Effector memory CD8-positive, alpha-beta T cell (primary cell): ENCODE results near the gene DYRK1B.

Source experiments
- ATAC-seq: fragments of 150-1000 bp; cut with Tn5 transposase; replicated peaks from 2 replicates; pipeline ENCODE4 v1.10.0; 2021; ENCODE audit warnings: mild to moderate bottlenecking, moderate library complexity
- DNase-seq, 3 experiments: peaks; one replicate each; pipeline ENCODE4 v3.0.0; 2021
- H3K27ac Mint-ChIP-seq, 2 donors: one replicate each; pipeline ENCODE4 v1.8.0; 2022; ENCODE audit warnings: mild to moderate bottlenecking in 2 of 2, mixed read lengths in 2 of 2, moderate library complexity in 2 of 2
- H3K27me3 Mint-ChIP-seq, 2 donors: one replicate each; pipeline ENCODE4 v1.8.0; 2022; ENCODE audit warnings: mixed read lengths in 2 of 2
- H3K36me3 Mint-ChIP-seq: one replicate; pipeline ENCODE4 v1.8.0; 2022; ENCODE audit warnings: mild to moderate bottlenecking, moderate library complexity, mixed read lengths; ENCODE audit not compliant: insufficient read depth
- H3K4me1 Mint-ChIP-seq, 2 donors: one replicate each; pipeline ENCODE4 v1.8.0; 2022; ENCODE audit warnings: low read depth in 2 of 2, mixed read lengths in 2 of 2
- H3K4me3 Mint-ChIP-seq, 2 donors: one replicate each; pipeline ENCODE4 v1.8.0; 2022; ENCODE audit warnings: mild to moderate bottlenecking in 2 of 2, mixed read lengths in 2 of 2, moderate library complexity in 2 of 2
- H3K9me3 Mint-ChIP-seq, 2 donors: one replicate each; pipeline ENCODE4 v1.8.0; 2022; ENCODE audit warnings: mixed read lengths in 2 of 2

DYRK1B gene

GRCh38 chr19:39846678-39847486, 12.9 kb upstream of the DYRK1B start:
- peak overlapping the region; percentile 88 to 89 for H3K4me3 Mint-ChIP-seq
- H3K27me3 Mint-ChIP-seq, result peaks cover 0 to 4% of the 10 kb centered on the region in 2 donors
- peak overlapping the region; percentile 95 to 96 for H3K27ac Mint-ChIP-seq

DNA sequence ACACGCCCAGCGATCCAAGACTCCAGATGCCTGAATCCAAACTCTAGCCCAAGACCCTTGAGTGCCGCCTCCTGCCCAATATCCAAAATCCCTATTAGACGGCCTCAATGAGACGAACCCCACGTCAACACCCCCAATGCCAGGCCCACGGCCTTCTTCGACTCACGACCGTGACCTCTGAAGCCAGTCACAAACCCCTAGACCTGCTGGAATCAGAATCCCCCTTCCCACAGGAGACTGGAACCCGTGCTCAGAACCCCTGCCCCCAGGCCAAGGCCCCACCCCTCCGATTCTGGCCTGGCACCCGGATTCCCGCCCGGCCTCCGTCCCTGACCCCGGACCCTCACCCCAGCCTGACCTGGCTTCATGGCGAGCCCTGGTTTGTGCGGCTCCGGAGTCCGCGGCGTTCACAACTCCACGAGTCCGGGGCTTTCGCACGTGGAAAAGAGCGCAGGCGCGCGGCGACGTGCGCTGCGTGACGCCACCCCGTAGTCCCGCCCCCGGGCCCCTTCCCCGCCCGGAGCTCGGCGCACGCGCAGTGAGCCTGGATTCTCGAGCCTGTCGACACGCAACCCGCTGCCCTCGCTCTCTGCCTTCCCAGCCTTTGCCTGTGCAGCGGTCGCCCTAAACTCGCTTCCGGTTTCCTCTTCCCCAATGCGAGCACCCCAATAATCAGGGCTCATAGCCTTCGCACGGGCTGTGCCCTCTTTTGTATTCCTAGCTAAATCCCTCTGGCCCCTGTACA, 12.1 kb upstream of the DYRK1B start, which contains the start of gene FBL:
TSS of gene FBL (minus strand) at position 447 of the 745 bp plus-strand sequence. CDS start at position 368, 79 bp downstream.
- H3K4me3 Mint-ChIP-seq, result peak within 1 kb of the TSS; percentile 88 to 89
- no peaks in the 10 kb centered on the region for H3K27me3 Mint-ChIP-seq
- H3K9me3 Mint-ChIP-seq, result no peaks in the 10 kb centered on the region
- ATAC-seq, result peak; percentile 90
- H3K36me3 Mint-ChIP-seq, result peaks cover 11% of the 10 kb centered on the region
- H3K4me1 Mint-ChIP-seq, result peaks cover 39 to 45% of the 10 kb centered on the region in 2 donors
- peak; percentile 97 for DNase-seq
- peak within 1 kb of the TSS; percentile 95 to 96 for H3K27ac Mint-ChIP-seq

More at GRCh38 chr19:39846678-39847486, 12.9 kb upstream of the DYRK1B start:
- ATAC-seq, result no peak
- Mint-ChIP-seq H3K4me1 (peaks cover 38 to 45% of the 10 kb centered on the region in 2 donors), H3K9me3 (no peaks in the 10 kb centered on the region), H3K36me3 (peaks cover 11% of the 10 kb centered on the region)
- no peak for DNase-seq

GRCh38 chr19:39845584-39845932, 11.6 kb upstream of the DYRK1B start:
- Mint-ChIP-seq H3K36me3 (peaks cover 11% of the 10 kb centered on the region), H3K4me1 (peaks cover 40 to 45% of the 10 kb centered on the region in 2 donors), H3K4me3 (peak overlapping the region; percentile 88 to 89), H3K27me3 (no peaks in the 10 kb centered on the region), H3K9me3 (no peaks in the 10 kb centered on the region), H3K27ac (peak overlapping the region; percentile 95 to 96)
- no peak for ATAC-seq
- DNase-seq, result no peak

DNA sequence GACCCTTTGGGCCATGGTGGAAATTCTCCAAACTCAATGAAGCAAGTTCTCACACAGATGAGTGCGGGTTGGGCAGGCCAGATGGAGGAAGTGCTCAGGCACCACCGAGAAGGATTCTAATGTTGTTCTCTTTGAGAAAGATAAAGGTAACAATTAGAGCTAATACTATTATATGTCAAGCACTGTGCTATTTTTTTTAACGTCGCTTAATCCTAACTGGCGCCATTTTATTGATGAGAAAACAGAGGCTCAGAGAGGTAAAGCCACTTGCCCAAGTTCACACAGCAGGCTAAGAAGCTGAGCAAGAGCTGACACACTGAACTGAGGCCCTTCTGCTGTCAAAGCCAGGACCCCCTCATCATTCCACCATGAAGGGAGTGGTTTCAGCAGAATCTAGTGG, 11.2 kb upstream of the DYRK1B start:
- DNase-seq, result no peak
- peaks cover 42 to 45% of the 10 kb centered on the region in 2 donors for H3K4me1 Mint-ChIP-seq
- no peaks in the 10 kb centered on the region for H3K9me3 Mint-ChIP-seq
- H3K36me3 Mint-ChIP-seq, result peaks cover 11% of the 10 kb centered on the region
- no peak for ATAC-seq
- peak overlapping the region; percentile 95 to 96 for H3K27ac Mint-ChIP-seq
- no peaks in the 10 kb centered on the region for H3K27me3 Mint-ChIP-seq
- H3K4me3 Mint-ChIP-seq, result peak overlapping the region; percentile 88 to 89

DNA sequence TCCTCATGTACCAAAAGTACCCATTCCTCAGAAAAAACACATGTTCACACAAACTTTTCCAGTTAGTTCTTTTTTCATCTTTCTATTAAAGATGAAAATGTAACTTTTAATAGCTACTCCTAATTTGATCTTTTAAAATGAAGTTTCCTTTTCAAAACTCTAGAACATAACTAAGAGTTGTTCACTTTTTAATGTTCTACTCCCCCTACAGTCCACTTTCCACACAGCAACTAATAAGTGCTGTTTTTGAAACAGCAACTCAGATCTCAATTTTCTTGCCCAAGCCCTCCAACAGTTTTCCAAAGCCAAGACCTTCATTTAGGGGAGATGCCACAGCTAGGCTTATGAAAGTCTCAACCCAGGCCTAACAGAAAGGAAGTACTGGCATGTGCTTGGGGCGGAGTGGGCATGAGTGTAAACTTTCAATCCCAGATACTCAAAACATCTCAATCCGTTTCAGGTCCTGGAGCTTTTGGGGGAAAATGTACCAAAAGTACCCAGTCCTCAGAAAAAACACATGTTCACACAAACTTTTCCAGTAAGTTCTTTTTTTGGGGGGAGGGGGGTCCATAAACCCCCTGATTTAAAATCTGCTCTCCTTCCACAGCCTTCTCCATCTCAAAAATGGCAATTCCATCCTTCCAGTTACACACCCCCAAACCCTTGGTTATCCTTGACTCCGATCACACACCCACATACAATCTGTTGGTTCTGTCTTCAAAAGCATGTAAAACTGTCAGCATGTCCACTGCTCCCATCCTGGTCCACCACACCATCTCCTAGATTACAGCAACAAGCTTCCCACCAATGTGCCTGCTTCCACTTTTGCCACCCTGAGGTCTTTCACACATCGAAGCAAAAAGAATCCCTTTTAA, 10.2 kb upstream of the DYRK1B start:
- Mint-ChIP-seq H3K36me3 (peaks cover 11% of the 10 kb centered on the region), H3K4me3 (peak overlapping the region; percentile 88 to 89), H3K27me3 (no peaks in the 10 kb centered on the region), H3K4me1 (peaks cover 45 to 46% of the 10 kb centered on the region in 2 donors), H3K27ac (peak overlapping the region; percentile 95 to 96), H3K9me3 (no peaks in the 10 kb centered on the region)
- ATAC-seq, result no peak
- DNase-seq, result peak; percentile 44 to 58 (median 57)

- Mint-ChIP-seq H3K4me3 (peak overlapping the region; percentile 70 to 85), H3K9me3 (no peaks in the 10 kb centered on the region), H3K27ac (peak overlapping the region; percentile 22 to 96), H3K27me3 (no peaks in the 10 kb centered on the region), H3K36me3 (peaks cover 20% of the 10 kb centered on the region), H3K4me1 (peaks cover 45 to 47% of the 10 kb centered on the region in 2 donors)
- DNase-seq (no peak), ATAC-seq (no peak)
Measured at GRCh38 chr19:39842693-39843435, 8.9 kb upstream of the DYRK1B start.

- Mint-ChIP-seq H3K36me3 (peaks cover 28% of the 10 kb centered on the region), H3K4me1 (peaks cover 36 to 38% of the 10 kb centered on the region in 2 donors), H3K27me3 (no peaks in the 10 kb centered on the region), H3K9me3 (no peaks in the 10 kb centered on the region), H3K4me3 (no peak overlapping the region), H3K27ac (peak overlapping the region; percentile 21 to 96)
- no peak for ATAC-seq
- no peak for DNase-seq
Measured at GRCh38 chr19:39841041-39841440, 7.1 kb upstream of the DYRK1B start.

GRCh38 chr19:39840492-39840891, 6.5 kb upstream of the DYRK1B start:
- Mint-ChIP-seq H3K27ac (peak overlapping the region; percentile 21 to 96), H3K36me3 (peaks cover 29% of the 10 kb centered on the region), H3K4me1 (peaks cover 30 to 34% of the 10 kb centered on the region in 2 donors), H3K4me3 (no peak overlapping the region), H3K9me3 (no peaks in the 10 kb centered on the region), H3K27me3 (no peaks in the 10 kb centered on the region)
- ATAC-seq (no peak), DNase-seq (no peak)

GRCh38 chr19:39839678-39840327, 5.8 kb upstream of the DYRK1B start:
- Mint-ChIP-seq H3K9me3 (no peaks in the 10 kb centered on the region), H3K4me1 (peaks cover 23 to 29% of the 10 kb centered on the region in 2 donors), H3K4me3 (no peak overlapping the region), H3K27ac (no peak overlapping the region), H3K27me3 (no peaks in the 10 kb centered on the region), H3K36me3 (peaks cover 29% of the 10 kb centered on the region)
- DNase-seq (no peak), ATAC-seq (no peak)

GRCh38 chr19:39838569-39838968, 4.6 kb upstream of the DYRK1B start:
- no peaks in the 10 kb centered on the region for H3K27me3 Mint-ChIP-seq
- no peak for ATAC-seq
- H3K27ac Mint-ChIP-seq, result no peak overlapping the region
- peaks cover 40% of the 10 kb centered on the region for H3K36me3 Mint-ChIP-seq
- no peak for DNase-seq
- peaks cover 16 to 22% of the 10 kb centered on the region in 2 donors for H3K4me1 Mint-ChIP-seq
- H3K4me3 Mint-ChIP-seq, result no peak overlapping the region
- H3K9me3 Mint-ChIP-seq, result no peaks in the 10 kb centered on the region

DNA sequence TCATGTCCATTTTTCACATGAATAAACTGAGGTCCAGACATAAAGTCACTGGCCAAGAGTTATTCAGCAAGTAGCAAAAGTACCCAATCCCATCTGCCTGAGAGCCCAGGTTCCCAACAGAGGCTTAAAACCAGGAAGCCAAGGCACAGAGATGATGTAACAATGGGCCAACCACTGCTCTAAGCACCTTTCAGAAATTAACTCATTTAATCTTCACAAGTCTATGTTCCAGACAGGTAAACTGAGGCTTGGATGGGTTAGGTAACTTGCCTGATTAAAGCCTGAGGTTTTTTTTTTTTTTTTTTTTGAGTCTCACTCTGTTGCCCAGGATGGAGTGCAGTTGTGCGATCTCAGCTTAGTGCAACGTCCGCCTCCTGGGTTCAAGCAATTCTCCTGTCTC, 4.0 kb upstream of the DYRK1B start:
- Mint-ChIP-seq H3K36me3 (peaks cover 43% of the 10 kb centered on the region), H3K9me3 (no peaks in the 10 kb centered on the region)

GRCh38 chr19:39834287-39834841, 402 bp upstream of the DYRK1B start:
- Mint-ChIP-seq H3K4me1 (peaks cover 26 to 28% of the 10 kb centered on the region in 2 donors), H3K27ac (peak overlapping the region; percentile 47 to 87), H3K27me3 (no peaks in the 10 kb centered on the region), H3K9me3 (no peaks in the 10 kb centered on the region), H3K36me3 (peaks cover 69% of the 10 kb centered on the region), H3K4me3 (peak overlapping the region; percentile 70 to 75)
- ATAC-seq, result no peak
- no peak for DNase-seq

More for the DNA sequence above, 4.0 kb upstream of the DYRK1B start:
- Mint-ChIP-seq H3K4me3 (no peak overlapping the region), H3K27ac (no peak overlapping the region), H3K27me3 (no peaks in the 10 kb centered on the region), H3K4me1 (peaks cover 15 to 19% of the 10 kb centered on the region in 2 donors)
- ATAC-seq (no peak), DNase-seq (no peak)
